Measurements from ENCODE around the gene FOXS1.
A peak's percentile ranks its signal among the peaks of the same experiment; 100 is the strongest.
"Not testable (repeated sequence)": the region's sequence is repeated elsewhere in the genome, so short reads cannot be mapped to it uniquely, and the experiment has no call there.

FOXS1 gene

GRCh38 chr20:31841928-31842327 is 3.5 kb downstream of the FOXS1 start:
- FAIRE-seq (no peak), DNase-seq (ENCODE audit: extremely low spot score, insufficient read length, low read depth) (no peak)

- FAIRE-seq = no peak
- no peak for DNase-seq (ENCODE audit: extremely low spot score, insufficient read length, low read depth)
Observed at GRCh38 chr20:31840906-31841816, 4.2 kb downstream of the FOXS1 start.

- DNase-seq (ENCODE audit: extremely low spot score, insufficient read length, low read depth) = no peak
- FAIRE-seq = no peak
Observed at GRCh38 chr20:31839782-31840487, 5.5 kb downstream of the FOXS1 start.

- FAIRE-seq = no peak
- DNase-seq (ENCODE audit: extremely low spot score, insufficient read length, low read depth) = no peak
Observed at GRCh38 chr20:31838646-31839292, 6.6 kb downstream of the FOXS1 start.

- DNase-seq (ENCODE audit: extremely low spot score, insufficient read length, low read depth) (no peak), FAIRE-seq (no peak)
Observed at GRCh38 chr20:31837896-31838397, 7.5 kb downstream of the FOXS1 start.

- no peak for DNase-seq (ENCODE audit: extremely low spot score, insufficient read length, low read depth)
- no peak for FAIRE-seq
Observed at GRCh38 chr20:31836853-31837608, 8.4 kb downstream of the FOXS1 start.

GRCh38 chr20:31835977-31836852 is 9.2 kb downstream of the FOXS1 start:
- peak; percentile 64 for FAIRE-seq
- peak; percentile 51 for DNase-seq (ENCODE audit: extremely low spot score, insufficient read length, low read depth)

GRCh38 chr20:31835554-31835953 is 9.8 kb downstream of the FOXS1 start:
- FAIRE-seq (no peak), DNase-seq (ENCODE audit: extremely low spot score, insufficient read length, low read depth) (no peak)

- DNase-seq (ENCODE audit: extremely low spot score, insufficient read length, low read depth) (no peak), FAIRE-seq (no peak)
Observed at GRCh38 chr20:31833931-31834521, 11.4 kb downstream of the FOXS1 start.

- FAIRE-seq = peak; percentile 15
- peak; percentile 55 for DNase-seq (ENCODE audit: extremely low spot score, insufficient read length, low read depth)
Observed at GRCh38 chr20:31833130-31833930, 12.1 kb downstream of the FOXS1 start.

GRCh38 chr20:31831771-31832306 is 13.6 kb downstream of the FOXS1 start:
- DNase-seq (ENCODE audit: extremely low spot score, insufficient read length, low read depth) (no peak), FAIRE-seq (no peak)

GRCh38 chr20:31831211-31831610 is 14.2 kb downstream of the FOXS1 start:
- DNase-seq (ENCODE audit: extremely low spot score, insufficient read length, low read depth) (no peak), FAIRE-seq (no peak)

- DNase-seq (ENCODE audit: extremely low spot score, insufficient read length, low read depth) (no peak), FAIRE-seq (no peak)
Observed at GRCh38 chr20:31830406-31830981, 14.9 kb downstream of the FOXS1 start.

- DNase-seq (ENCODE audit: extremely low spot score, insufficient read length, low read depth) = no peak
- FAIRE-seq = no peak
Observed at GRCh38 chr20:31829731-31830130, 15.7 kb downstream of the FOXS1 start.

- DNase-seq (ENCODE audit: extremely low spot score, insufficient read length, low read depth); FAIRE-seq: not testable (repeated sequence)
Observed at GRCh38 chr20:31828016-31828415, 17.4 kb downstream of the FOXS1 start.

- FAIRE-seq = no peak
- DNase-seq (ENCODE audit: extremely low spot score, insufficient read length, low read depth) = no peak
Observed at GRCh38 chr20:31827059-31827458, 18.3 kb downstream of the FOXS1 start.

GRCh38 chr20:31826074-31826473 is 19.3 kb downstream of the FOXS1 start:
- DNase-seq (ENCODE audit: extremely low spot score, insufficient read length, low read depth) = no peak
- no peak for FAIRE-seq
